ENCODE data around the gene LRRC34. TPM values are rescaled to one million over a fixed set of nuclear protein-coding genes. Genes with fewer than 3 reads are reported as not detected.

The LRRC34 gene
- total RNA-seq, 1 donor from 2014 or later = 10.1 TPM

- Mint-ChIP-seq H3K27me3 (ENCODE audit: low read depth) (no peaks in the 10 kb centered on the region), H3K4me3 (no peak overlapping the region), H3K36me3 (ENCODE audit: low read depth) (no peaks in the 10 kb centered on the region), H3K27ac (ENCODE audit: unreplicated experiment) (no peak overlapping the region), H3K9me3 (no peaks in the 10 kb centered on the region), H3K4me1 (no peaks in the 10 kb centered on the region)
- DNase-seq (ENCODE audit: low read depth, low spot score) = no peak
- no peak for TF ChIP-seq CTCF (conservative IDR thresholded peaks at IDR 0.05)
Observed at GRCh38 chr3:169848741-169849140, 36.0 kb upstream of the LRRC34 start.

GRCh38 chr3:169847896-169848295 is 35.2 kb upstream of the LRRC34 start:
- H3K36me3 Mint-ChIP-seq (ENCODE audit: low read depth) = no peaks in the 10 kb centered on the region
- no peaks in the 10 kb centered on the region for H3K9me3 Mint-ChIP-seq
- TF ChIP-seq CTCF (conservative IDR thresholded peaks at IDR 0.05) = no peak
- H3K27me3 Mint-ChIP-seq (ENCODE audit: low read depth) = no peaks in the 10 kb centered on the region
- H3K4me3 Mint-ChIP-seq = no peak overlapping the region
- H3K27ac Mint-ChIP-seq (ENCODE audit: unreplicated experiment) = no peak overlapping the region
- no peak for DNase-seq (ENCODE audit: low read depth, low spot score)
- no peaks in the 10 kb centered on the region for H3K4me1 Mint-ChIP-seq

GRCh38 chr3:169846458-169847193 is 33.9 kb upstream of the LRRC34 start:
- no peak for DNase-seq (ENCODE audit: low read depth, low spot score)
- no peaks in the 10 kb centered on the region for H3K27me3 Mint-ChIP-seq (ENCODE audit: low read depth)
- no peaks in the 10 kb centered on the region for H3K4me1 Mint-ChIP-seq
- no peak overlapping the region for H3K27ac Mint-ChIP-seq (ENCODE audit: unreplicated experiment)
- no peaks in the 10 kb centered on the region for H3K36me3 Mint-ChIP-seq (ENCODE audit: low read depth)
- TF ChIP-seq CTCF (conservative IDR thresholded peaks at IDR 0.05) = no peak
- H3K4me3 Mint-ChIP-seq = no peak overlapping the region
- H3K9me3 Mint-ChIP-seq = no peaks in the 10 kb centered on the region

GRCh38 chr3:169842960-169843359 is 30.3 kb upstream of the LRRC34 start:
- Mint-ChIP-seq H3K27me3 (ENCODE audit: low read depth) (no peaks in the 10 kb centered on the region), H3K36me3 (ENCODE audit: low read depth) (no peaks in the 10 kb centered on the region), H3K27ac (ENCODE audit: unreplicated experiment) (no peak overlapping the region), H3K4me3 (no peak overlapping the region), H3K9me3 (no peaks in the 10 kb centered on the region), H3K4me1 (no peaks in the 10 kb centered on the region)
- TF ChIP-seq CTCF (conservative IDR thresholded peaks at IDR 0.05) = no peak
- DNase-seq (ENCODE audit: low read depth, low spot score) = no peak

- H3K27ac Mint-ChIP-seq (ENCODE audit: unreplicated experiment) = no peak overlapping the region
- H3K4me1 Mint-ChIP-seq = peaks cover 7% of the 10 kb centered on the region
- no peaks in the 10 kb centered on the region for H3K27me3 Mint-ChIP-seq (ENCODE audit: low read depth)
- no peaks in the 10 kb centered on the region for H3K9me3 Mint-ChIP-seq
- H3K4me3 Mint-ChIP-seq = no peak overlapping the region
- DNase-seq (ENCODE audit: low read depth, low spot score) = no peak
- H3K36me3 Mint-ChIP-seq (ENCODE audit: low read depth) = no peaks in the 10 kb centered on the region
- TF ChIP-seq CTCF (conservative IDR thresholded peaks at IDR 0.05) = no peak
Observed at GRCh38 chr3:169841171-169841570, 28.5 kb upstream of the LRRC34 start.

Measured in neural crest cell (in vitro differentiated cells).